Calu3 (cell line): ENCODE measurements around the gene SLC7A1. TPM values are rescaled to one million over a fixed set of nuclear protein-coding genes. Genes with fewer than 3 reads are reported as not detected.

Source experiments
- BruUV-seq: library from RNA; stranded (reverse); fragments of 400-500 nt; replicated peaks from 2 replicates; lab custom pipeline; 2021; lab: Mats Ljungman, UMichigan
- CTCF ChIA-PET: fragments of 300-600 bp; sonication (Branson Sonifier 250); formaldehyde crosslinking; loops from one replicate; lab custom pipeline; 2022; ENCODE audit warnings: antibody characterized with exemption; lab: Charles Lee
- DNase-seq: peaks from one replicate; pipeline ENCODE4 v3.0.0; 2022
- H3K27ac Mint-ChIP-seq: one replicate; pipeline ENCODE4 v1.8.0; 2022; ENCODE audit warnings: mixed read lengths; ENCODE audit not compliant: unreplicated experiment
- H3K27me3 Mint-ChIP-seq: one replicate; pipeline ENCODE4 v1.8.0; 2022; ENCODE audit warnings: mixed read lengths; ENCODE audit not compliant: unreplicated experiment
- H3K36me3 Mint-ChIP-seq: one replicate; pipeline ENCODE4 v1.8.0; 2022; ENCODE audit warnings: mild to moderate bottlenecking, moderate library complexity, mixed read lengths; ENCODE audit not compliant: insufficient read depth, unreplicated experiment
- H3K4me1 Mint-ChIP-seq: one replicate; pipeline ENCODE4 v1.8.0; 2022; ENCODE audit warnings: mild to moderate bottlenecking, low read depth, mixed read lengths; ENCODE audit not compliant: unreplicated experiment
- H3K4me3 Mint-ChIP-seq: one replicate; pipeline ENCODE4 v1.8.0; 2022; ENCODE audit warnings: mild to moderate bottlenecking, low read depth, moderate library complexity, mixed read lengths; ENCODE audit not compliant: unreplicated experiment
- H3K9me3 Mint-ChIP-seq: one replicate; pipeline ENCODE4 v1.8.0; 2022; ENCODE audit warnings: low read depth, mixed read lengths; ENCODE audit not compliant: unreplicated experiment
- CTCF ChIP-seq: fragments of 200-600 bp; IDR thresholded peaks from one replicate; pipeline ENCODE4 v1.8.0; 2022; ENCODE audit warnings: antibody characterized with exemption; ENCODE audit not compliant: unreplicated experiment
- intact Hi-C: fragments of 100-400 bp; cut with micrococcal nuclease; formaldehyde crosslinking; loops from one replicate; pipeline ENCODE4 v1.10.0; 2022; ENCODE audit not compliant: unreplicated experiment
- total RNA-seq: library from RNA; stranded (reverse); gene quantifications from 2 replicates; pipeline ENCODE4 v1.2.3, GENCODE V29; 2022

The SLC7A1 gene
- total RNA-seq, 1 experiment from 2014 or later: 86.6 TPM

- TF ChIP-seq CTCF: no peak
- Mint-ChIP-seq H3K9me3 (no peaks in the 10 kb centered on the region), H3K4me1 (no peaks in the 10 kb centered on the region), H3K27ac (no peak overlapping the region), H3K36me3 (no peaks in the 10 kb centered on the region), H3K27me3 (no peaks in the 10 kb centered on the region), H3K4me3 (no peak overlapping the region)
- CTCF ChIA-PET: no interaction called here
- DNase-seq: no peak
- BruUV-seq: no TSS peak
- intact Hi-C loops: no loop called here
Measured at GRCh38 chr13:29464105-29464679, 131.3 kb downstream of the SLC7A1 start.

GRCh38 chr13:29459813-29460355 is 135.6 kb downstream of the SLC7A1 start:
- CTCF ChIA-PET: no interaction called here
- no peak overlapping the region for H3K27ac Mint-ChIP-seq
- TF ChIP-seq CTCF: no peak
- no TSS peak for BruUV-seq
- intact Hi-C loops: no loop called here
- H3K4me3 Mint-ChIP-seq: no peak overlapping the region
- DNase-seq: no peak
- no peaks in the 10 kb centered on the region for H3K27me3 Mint-ChIP-seq
- H3K9me3 Mint-ChIP-seq: no peaks in the 10 kb centered on the region
- H3K36me3 Mint-ChIP-seq: peaks cover 2% of the 10 kb centered on the region
- no peaks in the 10 kb centered on the region for H3K4me1 Mint-ChIP-seq
